ENCODE results near the gene C9orf43.

The C9orf43 gene

GRCh38 chr9:113468716-113469448, 58.3 kb downstream of the C9orf43 start:
- POLR2A ChIA-PET, result no interaction called here
- no peak for DNase-seq (ENCODE audit: low read depth, low spot score)
- CTCF ChIA-PET, result interaction anchor here (0.8 to 1.4 kb wide), 4 partner anchors 11 to 189 kb away, joined by 3 read pairs; no protein-coding TSS in a partner anchor
- H3K4me3 ChIP-seq (ENCODE audit: low read depth, low read length), result no peak overlapping the region
- TF ChIP-seq CTCF (IDR thresholded peaks at IDR 0.05; ENCODE audit: insufficient read depth, low read length, missing control alignments), result no peak

GRCh38 chr9:113471143-113471542, 60.6 kb downstream of the C9orf43 start:
- no peak overlapping the region for H3K4me3 ChIP-seq (ENCODE audit: low read depth, low read length)
- TF ChIP-seq CTCF (IDR thresholded peaks at IDR 0.05; ENCODE audit: insufficient read depth, low read length, missing control alignments), result no peak
- CTCF ChIA-PET, result interaction anchor here (1.0 to 1.6 kb wide), 3 partner anchors 25 to 184 kb away, joined by 3 to 8 read pairs (median 3); no protein-coding TSS in a partner anchor
- POLR2A ChIA-PET, result no interaction called here
- DNase-seq (ENCODE audit: low read depth, low spot score), result no peak

- H3K4me3 ChIP-seq (ENCODE audit: low read depth, low read length), result no peak overlapping the region
- no peak for DNase-seq (ENCODE audit: low read depth, low spot score)
- no peak for TF ChIP-seq CTCF (IDR thresholded peaks at IDR 0.05; ENCODE audit: insufficient read depth, low read length, missing control alignments)
- POLR2A ChIA-PET, result no interaction called here
- CTCF ChIA-PET, result interaction anchor here (1.0 to 1.6 kb wide), 2 partner anchors 25 to 108 kb away, joined by 3 to 8 read pairs; no protein-coding TSS in a partner anchor
These were observed 61.0 kb downstream of the C9orf43 start for GRCh38 chr9:113471566-113471965.

GRCh38 chr9:113472199-113472598, 61.7 kb downstream of the C9orf43 start:
- DNase-seq (ENCODE audit: low read depth, low spot score), result no peak
- ChIA-PET POLR2A (no interaction called here), CTCF (no interaction called here)
- no peak for TF ChIP-seq CTCF (IDR thresholded peaks at IDR 0.05; ENCODE audit: insufficient read depth, low read length, missing control alignments)
- no peak overlapping the region for H3K4me3 ChIP-seq (ENCODE audit: low read depth, low read length)

GRCh38 chr9:113474360-113475028, 63.9 kb downstream of the C9orf43 start:
- CTCF ChIA-PET, result interaction anchor here (0.7 to 2.1 kb wide), 5 partner anchors 10 to 181 kb away, joined by 3 to 9 read pairs (median 5); no protein-coding TSS in a partner anchor

More at GRCh38 chr9:113474360-113475028, 63.9 kb downstream of the C9orf43 start:
- POLR2A ChIA-PET, result no interaction called here
- H3K4me3 ChIP-seq (ENCODE audit: low read depth, low read length), result no peak overlapping the region
- no peak for DNase-seq (ENCODE audit: low read depth, low spot score)
- TF ChIP-seq CTCF (IDR thresholded peaks at IDR 0.05; ENCODE audit: insufficient read depth, low read length, missing control alignments), result no peak
